Psoas muscle (tissue), 8 donors: ENCODE results near the gene ZNF483. TPM values are rescaled to one million over a fixed set of nuclear protein-coding genes. Genes with fewer than 3 reads are reported as not detected.
A peak's percentile ranks its signal among the peaks of the same experiment; 100 is the strongest.
"Not testable (repeated sequence)": the region's sequence is repeated elsewhere in the genome, so short reads cannot be mapped to it uniquely, and the experiment has no call there.

Experiments
- ATAC-seq, 4 donors: fragments of 200-7000 bp; cut with Tn5 transposase; one replicate each; pipeline ENCODE4 v1.9.1; 2020; ENCODE audit warnings: moderate library complexity in 3 of 4, mild to moderate bottlenecking in 2 of 4
- DNase-seq, 2 donors: peaks; one replicate each; pipeline ENCODE4 v3.0.0-alpha.2; 2020
- H3K27ac ChIP-seq: fragments of 200-600 bp; one replicate; pipeline ENCODE4 v1.8.0; 2022
- H3K27me3 ChIP-seq, 3 donors: fragments of 200-600 bp in 1 of 3; one replicate each; pipeline versions ENCODE4 v1.6.1 to v1.8.0; 2013 to 2022; ENCODE audit warnings: low read length in 2 of 3, mild to moderate bottlenecking in 2 of 3, moderate library complexity in 1 of 3; ENCODE audit not compliant: insufficient read depth in 3 of 3
- H3K36me3 ChIP-seq, 2 donors: fragments of 200-600 bp in 1 of 2; one replicate each; pipeline versions ENCODE4 v1.6.1 to v1.8.0; 2013 to 2022; ENCODE audit warnings: low read depth in 1 of 2, mild to moderate bottlenecking in 1 of 2, moderate library complexity in 1 of 2; ENCODE audit not compliant: insufficient read depth in 1 of 2
- H3K4me1 ChIP-seq: fragments of 200-600 bp; one replicate; pipeline ENCODE4 v1.8.0; 2022
- H3K4me3 ChIP-seq: fragments of 200-600 bp; one replicate; pipeline ENCODE4 v1.8.0; 2022; ENCODE audit warnings: mild to moderate bottlenecking
- H3K9me3 ChIP-seq: fragments of 200-600 bp; one replicate; pipeline ENCODE4 v1.8.0; 2022
- WGBS, 3 donors: extraction: QIAGEN DNeasy Blood & Tissue Kit; methylation state at CpG; one replicate each; pipeline versions ENCODE4 v1.1.6 to v1.1.7; 2013; 5-methylcytosine and 5-hydroxymethylcytosine counted together
- intact Hi-C, 2 donors: fragments of 100-400 bp; cut with DNase I; formaldehyde crosslinking; loops; one replicate each; pipeline versions ENCODE4 v1.11.0 to v1.14.2; 2022
- polyA plus RNA-seq, 3 donors: library from polyadenylated mRNA; stranded (reverse); fragments of 200-250 nt; gene quantifications; one replicate each; pipeline ENCODE4 v1.2.3, GENCODE V29; 2013
- total RNA-seq, 4 donors: library from RNA; stranded (reverse); fragmentation: NEBNext Ultra II Directional in 2 of 4; extraction: Animal tissue kit (Norgen Biotek cat#: 25700) in 2 of 4; gene quantifications; one replicate each; pipeline versions ENCODE4 v1.2.1 to v1.2.4, GENCODE V29; 2021 to 2023
- TF ChIP-seq, protein P1 (sequence below): fragments of 200-600 bp; IDR thresholded peaks from one replicate; pipeline ENCODE4 v1.8.0; 2022; ENCODE audit warnings: antibody characterized with exemption
- donor health status: healthy with polysubstance abuse.
- donor health status: DM: no; HTN: no; CAD: no; lungs with moderate emphysema.
- donor health status: Bipolar disorder and iron deficiency.
- donor health status: healthy.
- donor health status: DM: yes; HTN: yes; CAD: no.
- donor health status: DM: no; HTN: no; CAD: no.
- donor health status: DM: no; HTN: no; CAD: no.
- donor health status: DM: yes; HTN: yes; CAD: no.

The ZNF483 gene
- total and polyA plus RNA-seq, 7 donors, result 0.05 to 0.92 (median 0.42) TPM; not detected in 2

DNA sequence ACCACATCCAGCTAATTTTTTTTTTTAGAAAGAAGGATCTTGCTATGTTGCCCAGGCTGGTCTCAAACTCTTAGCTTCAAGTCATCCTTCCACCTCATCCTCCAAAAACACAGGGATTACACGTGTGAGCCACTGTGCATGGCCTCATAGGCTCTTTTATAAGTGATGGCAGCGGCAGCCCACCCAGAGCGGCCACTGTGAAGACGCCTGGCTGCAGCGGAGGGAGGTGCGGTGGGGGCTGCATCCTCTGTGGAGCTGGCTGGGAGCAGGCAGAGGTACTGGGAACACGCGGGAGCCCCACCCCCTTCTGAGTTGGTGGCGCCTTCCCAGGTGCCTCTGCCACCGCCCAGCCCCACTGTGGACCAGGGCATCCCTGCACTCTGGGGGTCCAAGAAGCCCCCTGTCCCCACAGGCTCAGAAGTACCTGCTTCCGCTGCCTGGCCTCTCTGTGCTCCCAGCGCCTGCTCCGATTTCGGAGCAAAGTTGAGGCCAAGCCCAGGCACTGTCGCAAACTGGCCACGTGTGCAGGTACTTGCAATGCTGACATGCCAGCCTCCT is 23.9 kb upstream of the ZNF483 start:
- Histone ChIP-seq H3K4me3 (no peak overlapping the region), H3K36me3 (no peaks in the 10 kb centered on the region), H3K4me1 (no peaks in the 10 kb centered on the region), H3K9me3 (no peaks in the 10 kb centered on the region), H3K27ac (no peak overlapping the region), H3K27me3 (no peaks in the 10 kb centered on the region)
- DNase-seq (no peak), ATAC-seq (no peak)
- 92 to 98% (median 93%) methylated on average over 14 to 16 of the region's 16 CpGs for WGBS, 3 donors
- TF ChIP-seq, protein P1, sequence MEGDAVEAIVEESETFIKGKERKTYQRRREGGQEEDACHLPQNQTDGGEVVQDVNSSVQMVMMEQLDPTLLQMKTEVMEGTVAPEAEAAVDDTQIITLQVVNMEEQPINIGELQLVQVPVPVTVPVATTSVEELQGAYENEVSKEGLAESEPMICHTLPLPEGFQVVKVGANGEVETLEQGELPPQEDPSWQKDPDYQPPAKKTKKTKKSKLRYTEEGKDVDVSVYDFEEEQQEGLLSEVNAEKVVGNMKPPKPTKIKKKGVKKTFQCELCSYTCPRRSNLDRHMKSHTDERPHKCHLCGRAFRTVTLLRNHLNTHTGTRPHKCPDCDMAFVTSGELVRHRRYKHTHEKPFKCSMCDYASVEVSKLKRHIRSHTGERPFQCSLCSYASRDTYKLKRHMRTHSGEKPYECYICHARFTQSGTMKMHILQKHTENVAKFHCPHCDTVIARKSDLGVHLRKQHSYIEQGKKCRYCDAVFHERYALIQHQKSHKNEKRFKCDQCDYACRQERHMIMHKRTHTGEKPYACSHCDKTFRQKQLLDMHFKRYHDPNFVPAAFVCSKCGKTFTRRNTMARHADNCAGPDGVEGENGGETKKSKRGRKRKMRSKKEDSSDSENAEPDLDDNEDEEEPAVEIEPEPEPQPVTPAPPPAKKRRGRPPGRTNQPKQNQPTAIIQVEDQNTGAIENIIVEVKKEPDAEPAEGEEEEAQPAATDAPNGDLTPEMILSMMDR, result no peak
- intact Hi-C loops, result no loop called here

GRCh38 chr9:111501648-111502047 is 23.3 kb upstream of the ZNF483 start:
- no peak for DNase-seq
- TF ChIP-seq, protein P1, result no peak
- Histone ChIP-seq H3K27me3 (no peaks in the 10 kb centered on the region), H3K36me3 (no peaks in the 10 kb centered on the region), H3K4me1 (no peaks in the 10 kb centered on the region), H3K9me3 (no peaks in the 10 kb centered on the region), H3K4me3 (no peak overlapping the region), H3K27ac (no peak overlapping the region)
- intact Hi-C loops, result no loop called here
- ATAC-seq, result no peak
- 82 to 91% (median 89%) methylated on average over 6 of the region's 6 CpGs for WGBS, 3 donors

- no peak for DNase-seq
- 36 to 53% (median 42%) methylated on average over 3 of the region's 3 CpGs for WGBS, 3 donors
- intact Hi-C loops, result no loop called here
- no peaks in the 10 kb centered on the region for H3K36me3 ChIP-seq
- no peaks in the 10 kb centered on the region for H3K4me1 ChIP-seq
- TF ChIP-seq, protein P1, result no peak
- H3K27ac ChIP-seq, result no peak overlapping the region
- no peaks in the 10 kb centered on the region for H3K27me3 ChIP-seq
- peak in 3 of 4 donors; percentile 65 to 75 (median 68) for ATAC-seq
- no peak overlapping the region for H3K4me3 ChIP-seq
- no peaks in the 10 kb centered on the region for H3K9me3 ChIP-seq
Observed at GRCh38 chr9:111502506-111502905, 22.5 kb upstream of the ZNF483 start.

DNA sequence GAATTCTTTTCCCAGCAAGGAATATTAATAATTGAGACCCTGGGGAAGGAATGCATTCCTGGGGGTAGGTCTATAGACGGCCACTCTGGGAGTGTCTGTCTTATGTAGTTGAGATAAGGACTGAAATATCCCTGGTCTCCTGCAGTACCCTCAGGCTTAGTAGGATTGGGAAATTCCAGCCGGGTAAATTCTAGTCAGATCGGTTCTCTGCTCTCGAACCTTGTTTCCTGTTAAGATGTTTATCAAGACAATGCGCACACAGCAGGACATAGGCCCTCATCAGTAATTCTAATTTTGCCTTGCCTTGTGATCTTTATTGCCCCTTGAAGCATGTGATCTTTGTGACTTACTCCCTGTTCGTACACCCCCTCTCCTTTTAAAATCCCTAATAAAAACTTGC is 13.4 kb upstream of the ZNF483 start:
- ATAC-seq, H3K9me3 ChIP-seq, intact Hi-C loops, H3K4me1 ChIP-seq, H3K27me3 ChIP-seq, H3K27ac ChIP-seq, H3K4me3 ChIP-seq, DNase-seq, H3K36me3 ChIP-seq: not testable (repeated sequence)
- 73 to 83% (median 77%) methylated on average over 6 of the region's 6 CpGs for WGBS, 3 donors

DNA sequence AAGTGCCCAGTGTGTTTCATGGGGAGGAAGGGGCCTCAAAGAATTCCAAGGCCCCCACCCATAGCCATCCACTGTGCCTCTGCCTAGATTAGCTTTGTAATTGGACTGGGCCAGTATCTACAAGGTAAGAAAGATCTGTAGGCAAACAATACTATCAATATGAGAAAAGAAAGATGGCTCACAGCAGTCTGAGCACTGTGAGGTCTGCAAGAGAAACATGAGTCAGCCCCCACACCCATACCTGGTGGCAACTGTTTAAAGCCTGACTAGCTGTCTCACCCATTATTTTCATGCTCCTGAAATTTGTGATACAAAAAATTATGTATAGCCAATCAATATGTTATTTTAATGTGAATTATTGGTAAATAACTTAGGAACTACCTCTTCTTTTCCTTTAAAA is 10.0 kb upstream of the ZNF483 start:
- Histone ChIP-seq H3K9me3 (peaks cover 5% of the 10 kb centered on the region), H3K36me3 (no peaks in the 10 kb centered on the region), H3K4me1 (no peaks in the 10 kb centered on the region), H3K27me3 (no peaks in the 10 kb centered on the region), H3K4me3 (no peak overlapping the region), H3K27ac (no peak overlapping the region)
- DNase-seq (no peak), ATAC-seq (no peak)
- TF ChIP-seq, protein P1, result no peak
- intact Hi-C loops, result loop anchor here in 1 of 2 donors (5.0 kb wide), 1 partner anchor 37 kb away; no protein-coding TSS in a partner anchor
